Smooth muscle cell (in vitro differentiated cells): Measurements from ENCODE around the gene LARGE1. TPM values are rescaled to one million over a fixed set of nuclear protein-coding genes. Genes with fewer than 3 reads are reported as not detected.

Experiments used
- DNase-seq: peaks from one replicate; lab custom pipeline; 2025; ENCODE audit not compliant: unreplicated experiment; lab: John Stamatoyannopoulos, UW
- H2AFZ ChIP-seq: fragments of 200-600 bp; sonication (generic); 2 replicates; pipeline ENCODE4 v1.6.0; 2016; ENCODE audit warnings: antibody characterized with exemption, low read depth, mild to moderate bottlenecking
- H3F3A ChIP-seq: fragments of 200-600 bp; sonication (generic); 2 replicates; pipeline ENCODE4 v1.6.0; 2017; ENCODE audit warnings: antibody characterized with exemption, low read depth
- H3K27ac ChIP-seq: fragments of 200-600 bp; sonication (generic); 2 replicates; pipeline ENCODE4 v1.5.1; 2016; ENCODE audit warnings: low read depth, mild to moderate bottlenecking
- H3K27me3 ChIP-seq: fragments of 200-600 bp; sonication (generic); 2 replicates; pipeline ENCODE4 v1.6.1; 2016; ENCODE audit warnings: low read depth, mild to moderate bottlenecking
- H3K36me3 ChIP-seq: fragments of 200-600 bp; sonication (generic); 2 replicates; pipeline ENCODE4 v1.5.1; 2016; ENCODE audit warnings: low read depth
- H3K4me1 ChIP-seq: fragments of 200-600 bp; sonication (generic); 2 replicates; pipeline ENCODE4 v1.5.1; 2016; ENCODE audit warnings: low read depth
- H3K4me2 ChIP-seq: fragments of 200-600 bp; sonication (generic); 2 replicates; pipeline ENCODE4 v1.6.0; 2016; ENCODE audit warnings: mild to moderate bottlenecking
- H3K4me3 ChIP-seq: fragments of 200-600 bp; sonication (generic); 2 replicates; pipeline ENCODE4 v1.5.1; 2016; ENCODE audit warnings: mild to moderate bottlenecking
- H3K79me2 ChIP-seq: fragments of 200-600 bp; sonication (generic); 2 replicates; pipeline ENCODE4 v1.6.0; 2016; ENCODE audit warnings: low read depth, mild to moderate bottlenecking
- H3K9ac ChIP-seq: fragments of 200-600 bp; sonication (generic); 2 replicates; pipeline ENCODE4 v1.6.0; 2016; ENCODE audit warnings: low read depth
- H3K9me3 ChIP-seq: fragments of 200-600 bp; sonication (generic); replicated peaks from 2 replicates; pipeline ENCODE4 v1.5.1; 2016; ENCODE audit warnings: low read depth
- H4K20me1 ChIP-seq: fragments of 200-600 bp; sonication (generic); 2 replicates; pipeline ENCODE4 v1.6.0; 2016; ENCODE audit warnings: low read depth
- WGBS: methylation state at CpG from one replicate; pipeline ENCODE4 v1.1.7; 2016; ENCODE audit warnings: low lambda C conversion rate; 5-methylcytosine and 5-hydroxymethylcytosine counted together
- polyA plus RNA-seq: library from polyadenylated mRNA; unstranded; fragments of >200 nt; fragmentation: Nextera tagmentation; extraction: Ambion mirVana; gene quantifications from 2 replicates; pipeline ENCODE4 v1.2.1, GENCODE V29; 2016
- total RNA-seq: library from RNA; depleted of rRNA; stranded (reverse); fragments of >200 nt; gene quantifications from 2 replicates; pipeline ENCODE4 v1.2.3, GENCODE V29; 2014
- TF ChIP-seq, protein P1 (sequence below): fragments of 200-600 bp; sonication (generic); IDR thresholded peaks from 2 replicates; pipeline ENCODE4 v1.5.1; 2017; ENCODE audit warnings: borderline replicate concordance, mild to moderate bottlenecking, antibody characterized with exemption; ENCODE audit not compliant: insufficient read depth, poor library complexity, severe bottlenecking

Gene LARGE1
- total and polyA plus RNA-seq, 2 experiments from 2014 or later = 11.9 to 18.0 TPM

DNA sequence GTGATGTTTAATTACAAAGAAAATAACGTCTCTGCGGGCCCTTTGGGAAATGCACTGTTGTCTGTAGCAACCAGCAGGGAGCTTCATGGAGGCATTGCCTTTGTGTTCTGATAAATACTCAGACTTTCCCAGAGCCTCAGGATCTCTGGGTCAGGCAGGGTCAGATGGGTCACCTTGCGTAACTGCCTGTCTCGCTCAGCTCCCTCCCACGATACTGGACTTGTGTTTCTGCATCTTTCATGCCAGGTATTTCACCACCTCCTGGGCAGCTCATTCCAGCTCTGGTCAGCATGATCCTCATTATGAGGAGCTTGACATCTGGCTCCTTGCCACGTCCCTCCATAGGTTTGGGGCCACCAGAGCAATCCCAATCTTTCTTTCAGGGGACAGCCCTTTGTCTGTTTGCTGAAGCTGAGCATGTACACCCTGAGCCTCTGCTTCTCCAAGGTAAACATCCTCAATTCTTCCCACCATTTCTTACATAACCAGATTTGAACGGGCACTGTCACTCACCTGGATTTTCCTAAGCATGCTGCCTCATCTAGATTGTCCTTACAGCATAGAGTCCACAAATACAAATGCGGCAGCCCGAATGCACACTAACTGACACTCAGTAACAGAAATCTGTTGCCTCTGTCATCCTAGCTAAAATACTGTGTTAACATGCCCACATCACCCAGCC lies 162.3 kb downstream of the LARGE1 start:
- Histone ChIP-seq H3F3A (no peaks in the 10 kb centered on the region), H3K9ac (no peak overlapping the region), H4K20me1 (no peaks in the 10 kb centered on the region), H3K36me3 (no peaks in the 10 kb centered on the region), H3K9me3 (no peaks in the 10 kb centered on the region), H3K27me3 (no peaks in the 10 kb centered on the region), H3K4me1 (peaks cover 16% of the 10 kb centered on the region), H3K27ac (no peak overlapping the region), H3K4me2 (no peak overlapping the region), H2AFZ (no peak overlapping the region), H3K4me3 (no peak overlapping the region), H3K79me2 (no peaks in the 10 kb centered on the region)
- WGBS = 83% methylated on average over 9 of the region's 9 CpGs
- TF ChIP-seq, protein P1, sequence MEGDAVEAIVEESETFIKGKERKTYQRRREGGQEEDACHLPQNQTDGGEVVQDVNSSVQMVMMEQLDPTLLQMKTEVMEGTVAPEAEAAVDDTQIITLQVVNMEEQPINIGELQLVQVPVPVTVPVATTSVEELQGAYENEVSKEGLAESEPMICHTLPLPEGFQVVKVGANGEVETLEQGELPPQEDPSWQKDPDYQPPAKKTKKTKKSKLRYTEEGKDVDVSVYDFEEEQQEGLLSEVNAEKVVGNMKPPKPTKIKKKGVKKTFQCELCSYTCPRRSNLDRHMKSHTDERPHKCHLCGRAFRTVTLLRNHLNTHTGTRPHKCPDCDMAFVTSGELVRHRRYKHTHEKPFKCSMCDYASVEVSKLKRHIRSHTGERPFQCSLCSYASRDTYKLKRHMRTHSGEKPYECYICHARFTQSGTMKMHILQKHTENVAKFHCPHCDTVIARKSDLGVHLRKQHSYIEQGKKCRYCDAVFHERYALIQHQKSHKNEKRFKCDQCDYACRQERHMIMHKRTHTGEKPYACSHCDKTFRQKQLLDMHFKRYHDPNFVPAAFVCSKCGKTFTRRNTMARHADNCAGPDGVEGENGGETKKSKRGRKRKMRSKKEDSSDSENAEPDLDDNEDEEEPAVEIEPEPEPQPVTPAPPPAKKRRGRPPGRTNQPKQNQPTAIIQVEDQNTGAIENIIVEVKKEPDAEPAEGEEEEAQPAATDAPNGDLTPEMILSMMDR = no peak
- DNase-seq = no peak

DNA sequence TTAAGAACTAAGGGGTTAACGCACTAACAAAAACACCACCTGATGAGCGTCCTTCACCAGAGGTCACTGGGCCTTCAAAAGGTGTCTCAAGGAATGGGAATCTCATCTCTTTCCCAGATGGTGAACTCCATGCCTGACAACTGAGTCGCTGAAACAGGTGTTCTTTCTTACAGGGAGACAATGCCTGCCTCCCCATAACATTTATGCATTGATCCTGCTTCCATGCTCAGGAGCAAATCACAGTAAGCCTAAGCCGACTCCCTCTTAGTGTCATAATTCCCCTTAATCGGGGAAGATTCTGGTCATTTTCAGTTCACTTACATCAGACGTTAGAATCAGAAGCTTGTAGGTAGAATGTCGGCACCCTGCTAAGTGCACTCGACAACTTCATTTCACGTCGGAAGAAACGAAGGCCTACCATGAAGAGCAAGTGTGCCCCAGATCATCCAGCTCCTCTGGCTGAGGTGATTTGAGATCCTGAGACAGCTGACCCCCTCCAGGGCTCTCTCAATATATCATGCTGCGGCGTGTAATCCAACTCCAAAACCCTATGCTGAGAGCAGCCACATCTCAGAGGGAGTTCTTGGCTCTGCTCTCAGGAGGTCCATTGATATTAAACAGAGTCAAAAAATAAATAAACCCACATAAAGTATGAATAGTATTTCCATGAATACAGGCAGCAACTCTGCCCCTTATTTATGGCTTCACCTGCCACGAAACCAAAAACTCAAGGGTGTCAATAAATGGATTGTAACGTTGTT lies 163.1 kb downstream of the LARGE1 start:
- no peaks in the 10 kb centered on the region for H3K79me2 ChIP-seq
- TF ChIP-seq, protein P1 = no peak
- no peaks in the 10 kb centered on the region for H3K27me3 ChIP-seq
- H3K9me3 ChIP-seq = no peaks in the 10 kb centered on the region
- DNase-seq = no peak
- no peak overlapping the region for H2AFZ ChIP-seq
- no peaks in the 10 kb centered on the region for H3K36me3 ChIP-seq
- H3F3A ChIP-seq = no peaks in the 10 kb centered on the region
- no peak overlapping the region for H3K4me3 ChIP-seq
- H3K4me2 ChIP-seq = peak overlapping the region; percentile 24
- H3K27ac ChIP-seq = no peak overlapping the region
- WGBS = 81% methylated on average over 15 of the region's 15 CpGs
- peaks cover 16% of the 10 kb centered on the region for H3K4me1 ChIP-seq
- no peak overlapping the region for H3K9ac ChIP-seq
- H4K20me1 ChIP-seq = no peaks in the 10 kb centered on the region

DNA sequence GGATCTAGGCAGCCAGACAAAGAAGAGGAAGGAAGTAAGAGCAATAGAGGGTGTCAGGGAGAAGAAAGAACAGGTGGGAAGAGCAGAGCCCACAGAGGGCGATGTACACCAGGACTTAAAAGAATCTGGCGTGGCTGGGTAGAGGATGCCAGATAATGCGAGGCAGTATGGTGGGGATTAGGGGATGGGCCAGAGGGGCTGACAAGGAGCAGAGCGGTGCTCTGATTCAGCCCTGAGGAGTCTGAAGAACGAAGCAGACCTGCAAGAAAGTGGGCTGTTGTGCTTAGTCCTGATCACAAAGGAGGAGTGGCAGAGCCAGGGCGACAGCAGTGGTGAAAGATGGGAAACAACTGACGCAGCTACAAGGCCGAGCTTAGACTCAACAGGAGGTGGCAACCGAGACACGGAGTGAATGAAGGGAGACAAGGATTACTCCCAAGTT lies 163.7 kb downstream of the LARGE1 start:
- Histone ChIP-seq H3K4me3 (no peak overlapping the region), H2AFZ (no peak overlapping the region), H3K27me3 (no peaks in the 10 kb centered on the region), H4K20me1 (no peaks in the 10 kb centered on the region), H3K4me2 (peak overlapping the region; percentile 24), H3F3A (no peaks in the 10 kb centered on the region), H3K9ac (no peak overlapping the region), H3K27ac (no peak overlapping the region), H3K79me2 (no peaks in the 10 kb centered on the region), H3K9me3 (no peaks in the 10 kb centered on the region), H3K4me1 (peaks cover 16% of the 10 kb centered on the region), H3K36me3 (no peaks in the 10 kb centered on the region)
- TF ChIP-seq, protein P1 = peak; percentile 9
- 45% methylated on average over 10 of the region's 10 CpGs for WGBS
- DNase-seq = no peak
